IMR-90 (cell line): ENCODE data around the gene ZNF423. TPM values are rescaled to one million over a fixed set of nuclear protein-coding genes. Genes with fewer than 3 reads are reported as not detected.

Experiments used
- ATAC-seq: fragments of 200-7000 bp; cut with Tn5 transposase; 2 replicates; pipeline ENCODE4 v1.9.1; 2020; ENCODE audit warnings: low read depth, mild to moderate bottlenecking, moderate library complexity
- BruUV-seq: library from RNA; stranded (reverse); fragments of 400-500 nt; replicated peaks from 2 replicates; lab custom pipeline; 2021; lab: Mats Ljungman, UMichigan
- CTCF ChIA-PET: fragments of 300-600 bp; formaldehyde crosslinking; extraction: SDS; loops from one replicate; lab custom pipeline; 2021; ENCODE audit warnings: antibody characterized with exemption; lab: Yijun Ruan, JAX
- POLR2A ChIA-PET: fragments of 300-600 bp; sonication (Branson Sonifier 250); formaldehyde crosslinking; loops from one replicate; lab custom pipeline; 2022; ENCODE audit warnings: antibody characterized with exemption; ENCODE audit not compliant: unreplicated experiment; lab: Charles Lee
- DNase-seq: peaks from one replicate; pipeline ENCODE4 v3.0.0; 2013
- H2AFZ ChIP-seq: replicated peaks from 2 replicates; pipeline ENCODE3; 2013; ENCODE audit warnings: low read length, mild to moderate bottlenecking; ENCODE audit not compliant: poor library complexity
- H2AK5ac ChIP-seq: 2 replicates; pipeline ENCODE4 v1.6.1; 2013; ENCODE audit warnings: low read depth, low read length, inconsistent platforms
- H2AK9ac ChIP-seq: replicated peaks from 2 replicates; pipeline ENCODE3; 2013; ENCODE audit warnings: mild to moderate bottlenecking, low read depth, low read length, moderate library complexity; ENCODE audit not compliant: poor library complexity
- H2BK120ac ChIP-seq: 2 replicates; pipeline ENCODE4 v1.6.1; 2013; ENCODE audit warnings: low read depth, low read length, inconsistent platforms
- H2BK15ac ChIP-seq: 3 replicates; pipeline ENCODE4 v1.6.1; 2013; ENCODE audit warnings: low read depth, low read length, inconsistent platforms
- H2BK20ac ChIP-seq: 2 replicates; pipeline ENCODE4 v1.6.1; 2013; ENCODE audit warnings: low read depth, mild to moderate bottlenecking, inconsistent platforms, low read length, moderate library complexity
- H2BK5ac ChIP-seq: 2 replicates; pipeline ENCODE4 v1.6.1; 2013; ENCODE audit warnings: mild to moderate bottlenecking, low read depth, low read length, inconsistent platforms; ENCODE audit not compliant: poor library complexity, severe bottlenecking
- H3K14ac ChIP-seq: replicated peaks from 2 replicates; pipeline ENCODE4 v1.6.1; 2013; ENCODE audit warnings: low read depth, low read length, inconsistent platforms
- H3K18ac ChIP-seq: 2 replicates; pipeline ENCODE4 v1.6.1; 2013; ENCODE audit warnings: low read depth, low read length, control low read depth
- H3K23ac ChIP-seq: 2 replicates; pipeline ENCODE4 v1.6.1; 2013; ENCODE audit warnings: low read depth, low read length, inconsistent platforms
- H3K27ac ChIP-seq: 2 replicates; pipeline ENCODE4 v1.5.1; 2013; ENCODE audit warnings: mild to moderate bottlenecking, control low read depth, low read length; ENCODE audit not compliant: insufficient read depth
- H3K27me3 ChIP-seq: 2 replicates; pipeline ENCODE4 v1.6.1; 2013; ENCODE audit warnings: low read length; ENCODE audit not compliant: control insufficient read depth, insufficient read depth
- H3K36me3 ChIP-seq: 2 replicates; pipeline ENCODE4 v1.6.1; 2013; ENCODE audit warnings: low read length, mixed read lengths; ENCODE audit not compliant: control insufficient read depth, insufficient read depth
- H3K4ac ChIP-seq: 2 replicates; pipeline ENCODE4 v1.6.1; 2013; ENCODE audit warnings: low read depth, low read length, inconsistent platforms
- H3K4me1 ChIP-seq: 2 replicates; pipeline ENCODE4 v1.6.1; 2013; ENCODE audit warnings: low read length, mixed read lengths; ENCODE audit not compliant: control insufficient read depth, insufficient read depth
- H3K4me2 ChIP-seq: 2 replicates; pipeline ENCODE4 v1.6.1; 2013; ENCODE audit warnings: low read depth, mild to moderate bottlenecking, control low read depth, low read length, moderate library complexity
- H3K4me3 ChIP-seq: 2 replicates; pipeline ENCODE4 v1.5.1; 2013; ENCODE audit warnings: low read depth, mild to moderate bottlenecking, control low read depth, low read length, moderate library complexity; ENCODE audit not compliant: insufficient read depth
- H3K56ac ChIP-seq: 2 replicates; pipeline ENCODE4 v1.6.1; 2013; ENCODE audit warnings: low read length, inconsistent platforms; ENCODE audit not compliant: insufficient read depth; ENCODE audit errors: extremely low read depth
- H3K79me1 ChIP-seq, 2 experiments: 2 replicates each; pipeline ENCODE4 v1.6.1; 2013; ENCODE audit warnings: low read length in 2 of 2, inconsistent platforms in 1 of 2, low read depth in 1 of 2
- H3K9ac ChIP-seq: 2 replicates; pipeline ENCODE4 v1.6.1; 2013; ENCODE audit warnings: low read depth, low read length, control low read depth
- H3K9me1 ChIP-seq: 2 replicates; pipeline ENCODE4 v1.6.1; 2013; ENCODE audit warnings: low read length, inconsistent platforms; ENCODE audit not compliant: insufficient read depth
- H3K9me3 ChIP-seq: 2 replicates; pipeline ENCODE4 v1.6.1; 2013; ENCODE audit warnings: low read length; ENCODE audit not compliant: control insufficient read depth, insufficient read depth
- H4K20me1 ChIP-seq: 2 replicates; pipeline ENCODE4 v1.6.1; 2013; ENCODE audit warnings: low read length, inconsistent platforms; ENCODE audit not compliant: insufficient read depth
- H4K5ac ChIP-seq: 2 replicates; pipeline ENCODE4 v1.6.1; 2013; ENCODE audit warnings: mild to moderate bottlenecking, low read depth, low read length, control low read depth
- H4K8ac ChIP-seq, 2 experiments: 2 replicates each; pipeline ENCODE4 v1.6.1; 2013; ENCODE audit warnings: low read depth in 2 of 2, low read length in 2 of 2, control low read depth in 1 of 2, inconsistent platforms in 1 of 2
- H4K91ac ChIP-seq: 2 replicates; pipeline ENCODE4 v1.6.1; 2013; ENCODE audit warnings: low read depth, low read length, inconsistent platforms; ENCODE audit not compliant: insufficient read depth
- BHLHE40 ChIP-seq: fragments of 150-350 bp; IDR thresholded peaks from 2 replicates; pipeline ENCODE4 v1.6.1; 2016; ENCODE audit warnings: mild to moderate bottlenecking, low read depth, low read length
- CEBPB ChIP-seq: IDR thresholded peaks from 2 replicates; pipeline ENCODE4 v1.6.1; 2012; ENCODE audit warnings: low read depth, low read length, improper control_type of control experiment
- CHD1 ChIP-seq: IDR thresholded peaks from 2 replicates; pipeline ENCODE4 v1.6.1; 2012; ENCODE audit warnings: low read depth, low read length, improper control_type of control experiment
- FOS ChIP-seq: fragments of 150-350 bp; IDR thresholded peaks from 2 replicates; pipeline ENCODE4 v1.6.1; 2016; ENCODE audit warnings: low read depth, low read length
- MAFK ChIP-seq: IDR thresholded peaks from 2 replicates; pipeline ENCODE4 v1.6.1; 2012; ENCODE audit warnings: low read depth, low read length, improper control_type of control experiment
- MAZ ChIP-seq: IDR thresholded peaks from 2 replicates; pipeline ENCODE4 v1.6.1; 2012; ENCODE audit warnings: low read depth, mild to moderate bottlenecking, low read length, improper control_type of control experiment, moderate library complexity, borderline replicate concordance
- MXI1 ChIP-seq: IDR thresholded peaks from 2 replicates; pipeline ENCODE4 v1.6.1; 2012; ENCODE audit warnings: low read depth, mild to moderate bottlenecking, low read length, moderate library complexity, borderline replicate concordance
- NFE2L2 ChIP-seq: fragments of 150-350 bp; IDR thresholded peaks from 2 replicates; pipeline ENCODE4 v1.6.1; 2016; ENCODE audit warnings: low read depth, mild to moderate bottlenecking, low read length
- POLR2A ChIP-seq: IDR thresholded peaks from 2 replicates; pipeline ENCODE4 v1.6.1; 2012; ENCODE audit warnings: mild to moderate bottlenecking, low read depth, low read length
- RAD21 ChIP-seq: IDR thresholded peaks from 2 replicates; pipeline ENCODE4 v1.6.1; 2012; ENCODE audit warnings: low read length, improper control_type of control experiment
- RCOR1 ChIP-seq: IDR thresholded peaks from 2 replicates; pipeline ENCODE4 v1.6.1; 2012; ENCODE audit warnings: mild to moderate bottlenecking, low read length, improper control_type of control experiment; ENCODE audit not compliant: insufficient replicate concordance
- RFX5 ChIP-seq: IDR thresholded peaks from 2 replicates; pipeline ENCODE4 v1.8.0; 2012; ENCODE audit warnings: low read depth, mild to moderate bottlenecking, low read length, moderate library complexity
- SMC3 ChIP-seq: fragments of 150-350 bp; IDR thresholded peaks from 2 replicates; pipeline ENCODE4 v1.6.1; 2016; ENCODE audit warnings: low read depth, mild to moderate bottlenecking, antibody characterized with exemption, low read length, moderate library complexity
- USF2 ChIP-seq: fragments of 150-350 bp; IDR thresholded peaks from 2 replicates; pipeline ENCODE4 v1.6.1; 2017; ENCODE audit warnings: mild to moderate bottlenecking, antibody characterized with exemption, low read length, low read depth
- WGBS, 2 experiments: methylation state at CpG; one replicate each; pipeline versions ENCODE4 v1.1.5 to v1.1.7; 2013; ENCODE audit warnings: missing lambda C conversion rate in 2 of 2; ENCODE audit not compliant: insufficient read length in 1 of 2; ENCODE audit errors: extremely low coverage in 2 of 2; 5-methylcytosine and 5-hydroxymethylcytosine counted together
- dilution Hi-C: fragments of 300-500 bp; cut with HindIII; formaldehyde crosslinking; loops from one replicate; pipeline ENCODE4 v1.14.3; 2018; ENCODE audit warnings: low sequenced_read_pairs; ENCODE audit not compliant: unreplicated experiment
- in situ Hi-C: fragments of 300-500 bp; cut with MboI; formaldehyde crosslinking; loops from 3 replicates; pipeline ENCODE4 v1.14.3; 2019; ENCODE audit warnings: low sequenced_read_pairs, inconsistent platforms, mixed read lengths
- intact Hi-C: fragments of 100-400 bp; cut with micrococcal nuclease; formaldehyde crosslinking; loops from 2 replicates; pipeline ENCODE4 v1.10.0; 2022
- polyA plus RNA-seq, 3 experiments: library from polyadenylated mRNA; depleted of rRNA; stranded (reverse); fragments of >200 nt; gene quantifications; 2 replicates each; pipeline ENCODE4 v1.2.3, GENCODE V29; 2012; ENCODE audit warnings: low replicate concordance in 1 of 3
- total RNA-seq: library from RNA; depleted of rRNA; stranded (reverse); fragments of >200 nt; gene quantifications from 2 replicates; pipeline ENCODE4 v1.2.3, GENCODE V29; 2012
- TF ChIP-seq, protein P1 (sequence below): fragments of 150-350 bp; IDR thresholded peaks from 2 replicates; pipeline ENCODE4 v1.6.1; 2016; ENCODE audit warnings: low read depth, mild to moderate bottlenecking, low read length, moderate library complexity, borderline replicate concordance
- TF ChIP-seq, protein P2 (sequence below): conservative IDR thresholded peaks from 2 replicates; pipeline ENCODE4 v1.5.1; 2012; ENCODE audit warnings: mild to moderate bottlenecking, low read depth, low read length, improper control_type of control experiment

The ZNF423 gene
- total and polyA plus RNA-seq, 2 of the 4 experiments (the other 2 are of a cell fraction), result under 0.01 to 0.10 TPM

DNA sequence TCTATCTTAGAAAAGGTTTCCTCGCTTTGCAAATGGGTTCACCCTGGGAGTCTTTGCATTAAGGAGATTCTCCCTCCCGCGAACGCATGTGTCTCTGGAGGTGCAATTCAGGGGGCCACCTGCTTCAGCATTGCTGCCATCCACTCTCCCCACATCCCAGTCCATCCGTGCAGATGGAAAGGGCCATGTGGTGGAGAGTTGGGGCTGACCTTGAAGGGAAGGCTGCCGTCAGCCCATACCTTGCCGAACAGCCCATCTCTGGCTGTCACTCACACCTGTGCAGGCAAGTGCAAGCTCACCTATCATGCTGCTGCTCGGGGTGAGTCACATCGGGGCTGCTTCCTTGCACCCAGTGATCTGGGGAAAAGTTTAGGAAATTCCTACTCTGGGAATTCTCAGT lies 106.1 kb downstream of the ZNF423 start:
- no peak overlapping the region for H3K4me3 ChIP-seq
- peaks cover 8% of the 10 kb centered on the region; the same call in 1 of the 2 replicates for H3K27me3 ChIP-seq
- H4K91ac ChIP-seq, result no peak overlapping the region
- H3K27ac ChIP-seq, result no peak overlapping the region
- H3K9me1 ChIP-seq, result no peaks in the 10 kb centered on the region
- in situ Hi-C loops, result no loop called here
- H2BK20ac ChIP-seq, result no peak overlapping the region
- ATAC-seq (no peak), DNase-seq (no peak)
- no peak overlapping the region for H3K18ac ChIP-seq
- BruUV-seq, result no TSS peak
- H2BK15ac ChIP-seq, result no peak overlapping the region
- no peak overlapping the region for H3K4ac ChIP-seq
- H3K14ac ChIP-seq, result no peak overlapping the region
- dilution Hi-C loops, result no loop called here
- POLR2A ChIA-PET, result no interaction called here
- CTCF ChIA-PET, result no interaction called here
- no peak overlapping the region for H3K56ac ChIP-seq
- H4K8ac ChIP-seq, result no peak overlapping the region
- H3K23ac ChIP-seq, result no peak overlapping the region
- no peak overlapping the region for H2AK9ac ChIP-seq
- H2BK120ac ChIP-seq, result no peak overlapping the region
- no peaks in the 10 kb centered on the region for H3K9me3 ChIP-seq
- TF ChIP-seq RAD21, result no peak
- no peak for TF ChIP-seq CEBPB
- TF ChIP-seq FOS, result no peak
- TF ChIP-seq, protein P1, sequence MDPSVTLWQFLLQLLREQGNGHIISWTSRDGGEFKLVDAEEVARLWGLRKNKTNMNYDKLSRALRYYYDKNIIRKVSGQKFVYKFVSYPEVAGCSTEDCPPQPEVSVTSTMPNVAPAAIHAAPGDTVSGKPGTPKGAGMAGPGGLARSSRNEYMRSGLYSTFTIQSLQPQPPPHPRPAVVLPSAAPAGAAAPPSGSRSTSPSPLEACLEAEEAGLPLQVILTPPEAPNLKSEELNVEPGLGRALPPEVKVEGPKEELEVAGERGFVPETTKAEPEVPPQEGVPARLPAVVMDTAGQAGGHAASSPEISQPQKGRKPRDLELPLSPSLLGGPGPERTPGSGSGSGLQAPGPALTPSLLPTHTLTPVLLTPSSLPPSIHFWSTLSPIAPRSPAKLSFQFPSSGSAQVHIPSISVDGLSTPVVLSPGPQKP, result no peak
- TF ChIP-seq RCOR1, result no peak
- no peak for TF ChIP-seq RFX5
- TF ChIP-seq MAFK, result no peak
- TF ChIP-seq, protein P2, sequence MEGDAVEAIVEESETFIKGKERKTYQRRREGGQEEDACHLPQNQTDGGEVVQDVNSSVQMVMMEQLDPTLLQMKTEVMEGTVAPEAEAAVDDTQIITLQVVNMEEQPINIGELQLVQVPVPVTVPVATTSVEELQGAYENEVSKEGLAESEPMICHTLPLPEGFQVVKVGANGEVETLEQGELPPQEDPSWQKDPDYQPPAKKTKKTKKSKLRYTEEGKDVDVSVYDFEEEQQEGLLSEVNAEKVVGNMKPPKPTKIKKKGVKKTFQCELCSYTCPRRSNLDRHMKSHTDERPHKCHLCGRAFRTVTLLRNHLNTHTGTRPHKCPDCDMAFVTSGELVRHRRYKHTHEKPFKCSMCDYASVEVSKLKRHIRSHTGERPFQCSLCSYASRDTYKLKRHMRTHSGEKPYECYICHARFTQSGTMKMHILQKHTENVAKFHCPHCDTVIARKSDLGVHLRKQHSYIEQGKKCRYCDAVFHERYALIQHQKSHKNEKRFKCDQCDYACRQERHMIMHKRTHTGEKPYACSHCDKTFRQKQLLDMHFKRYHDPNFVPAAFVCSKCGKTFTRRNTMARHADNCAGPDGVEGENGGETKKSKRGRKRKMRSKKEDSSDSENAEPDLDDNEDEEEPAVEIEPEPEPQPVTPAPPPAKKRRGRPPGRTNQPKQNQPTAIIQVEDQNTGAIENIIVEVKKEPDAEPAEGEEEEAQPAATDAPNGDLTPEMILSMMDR, result no peak
- TF ChIP-seq USF2, result no peak
- TF ChIP-seq MAZ, result no peak
- TF ChIP-seq MXI1, result no peak
- no peak for TF ChIP-seq POLR2A
- no peak for TF ChIP-seq SMC3
- TF ChIP-seq NFE2L2, result no peak
- no peak for TF ChIP-seq BHLHE40
- TF ChIP-seq CHD1, result no peak
- H4K5ac ChIP-seq, result no peak overlapping the region
- no peak overlapping the region for H2BK5ac ChIP-seq
- no peaks in the 10 kb centered on the region for H4K20me1 ChIP-seq
- no CpG with 5 or more reads among the region's 9 CpGs for WGBS, 2 experiments
- no peak overlapping the region for H3K4me2 ChIP-seq
- H3K79me1 ChIP-seq, result no peaks in the 10 kb centered on the region
- intact Hi-C loops, result no loop called here
- no peak overlapping the region for H2AK5ac ChIP-seq
- H3K9ac ChIP-seq, result no peak overlapping the region
- no peak overlapping the region for H2AFZ ChIP-seq
- no peaks in the 10 kb centered on the region for H3K36me3 ChIP-seq
- H3K4me1 ChIP-seq, result no peaks in the 10 kb centered on the region
